Stimulated activated CD8-positive, alpha-beta memory T cell treated with anti-CD3 and anti-CD28 coated beads, Interleukin-7, amount 100 ng/mL, for 4 hours (primary cell): ENCODE measurements around the gene PHF24.
"Not testable (repeated sequence)": the region's sequence is repeated elsewhere in the genome, so short reads cannot be mapped to it uniquely, and the experiment has no call there.

Experiments used
- DNase-seq, 2 donors: peaks; one replicate each; pipeline ENCODE4 v3.0.0-alpha.2; 2020; ENCODE audit warnings: low read depth in 2 of 2

Gene PHF24

DNA sequence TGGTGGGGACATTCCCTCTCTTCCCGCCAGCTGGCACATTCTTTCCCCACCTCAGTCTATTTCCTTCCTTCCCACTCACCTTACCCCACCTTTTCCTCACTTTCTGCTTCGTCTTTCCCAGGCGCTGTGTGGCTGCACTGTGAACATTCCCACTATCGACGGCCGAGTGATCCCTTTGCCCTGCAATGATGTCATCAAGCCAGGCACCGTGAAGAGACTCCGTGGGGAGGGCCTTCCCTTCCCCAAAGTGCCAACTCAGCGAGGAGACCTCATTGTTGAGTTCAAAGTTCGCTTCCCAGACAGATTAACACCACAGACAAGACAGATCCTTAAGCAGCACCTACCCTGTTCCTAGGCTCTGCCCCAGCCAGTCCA is 38.8 kb downstream of the PHF24 start:
- DNase-seq: no peak

DNA sequence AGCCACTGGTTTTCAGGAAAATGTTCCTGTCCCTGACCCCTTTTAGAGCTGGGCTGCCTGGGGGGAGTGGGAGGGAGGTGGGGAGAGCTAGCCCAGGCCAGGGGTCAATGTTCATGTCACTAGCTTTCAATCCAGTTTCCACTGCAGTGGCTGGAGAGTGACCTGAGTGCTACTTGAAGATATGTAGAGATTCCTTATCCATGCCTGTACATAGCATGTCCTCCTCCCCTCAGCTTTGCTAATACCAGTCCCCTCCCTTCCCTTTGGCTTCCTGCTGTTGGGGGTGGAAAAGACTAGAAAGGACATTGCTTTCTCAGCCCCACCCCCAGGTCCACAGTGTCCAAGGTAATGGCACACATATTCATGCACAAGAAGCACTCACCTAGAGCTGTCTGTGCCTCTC is 39.3 kb downstream of the PHF24 start:
- no peak for DNase-seq

GRCh38 chr9:34998266-34998665 is 40.2 kb downstream of the PHF24 start:
- DNase-seq: no peak

DNA sequence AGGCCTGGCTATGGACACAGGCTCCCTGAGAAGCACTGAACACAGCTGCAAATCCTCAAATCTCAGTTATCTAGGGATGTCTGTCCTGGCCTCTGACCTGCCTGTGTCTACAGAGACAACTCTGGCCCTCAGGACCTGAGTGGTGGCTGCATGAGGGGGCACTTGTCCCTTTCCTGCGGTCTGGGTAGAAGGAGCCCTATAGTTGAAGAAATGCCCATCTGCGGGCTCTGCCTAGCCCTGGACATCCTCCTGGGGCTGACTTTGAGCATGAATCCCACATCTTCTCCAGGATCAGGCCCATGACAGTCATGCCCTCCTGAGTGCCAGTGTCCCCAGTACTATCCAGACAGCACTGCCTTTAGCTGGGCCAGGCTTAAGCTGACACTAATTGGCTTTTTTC is 41.5 kb downstream of the PHF24 start:
- no peak for DNase-seq

- no peak for DNase-seq
Observed at GRCh38 chr9:35000535-35001284, 42.6 kb downstream of the PHF24 start.

DNA sequence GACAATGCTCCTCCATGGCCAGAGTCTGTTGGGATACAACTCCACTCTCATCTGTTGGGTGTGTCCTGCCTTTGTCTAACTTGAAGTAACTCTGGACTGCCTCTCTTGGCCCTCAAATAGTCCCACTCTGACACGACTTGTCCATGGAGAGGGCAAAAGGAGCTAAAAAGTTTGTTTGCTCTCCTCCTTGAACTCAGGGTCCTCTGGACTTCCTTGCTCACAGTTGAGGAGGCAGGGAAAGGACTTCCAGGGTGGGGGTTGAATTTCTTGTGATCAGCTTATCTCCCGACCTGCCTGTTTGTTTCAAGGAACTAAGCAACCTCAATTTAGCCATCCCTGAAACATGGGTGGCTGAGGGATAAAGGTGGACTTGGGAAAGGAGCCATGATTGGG is 43.2 kb downstream of the PHF24 start:
- no peak for DNase-seq

GRCh38 chr9:35001803-35002502 is 43.9 kb downstream of the PHF24 start:
- DNase-seq: no peak

- DNase-seq: no peak
Observed at GRCh38 chr9:35002623-35003022, 44.5 kb downstream of the PHF24 start.

DNA sequence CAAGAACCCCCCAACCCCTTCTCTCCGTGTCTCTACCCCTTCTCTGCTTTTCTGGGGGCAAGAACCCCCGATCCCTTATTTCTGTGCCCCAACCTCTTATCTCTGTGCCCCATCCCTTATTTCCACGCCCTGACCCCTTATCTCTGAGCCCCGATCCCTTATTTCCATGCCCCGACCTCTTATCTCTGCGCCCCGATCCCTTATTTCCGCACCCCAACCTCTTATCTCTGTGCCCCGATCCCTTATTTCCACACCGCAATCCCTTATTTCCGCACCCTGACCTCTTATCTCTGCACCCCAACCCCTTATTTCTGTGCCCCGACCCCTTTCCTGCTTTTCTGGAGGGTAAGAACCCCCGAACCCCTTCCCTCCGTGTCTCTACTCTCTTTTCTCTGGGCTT is 46.2 kb downstream of the PHF24 start:
- not testable (repeated sequence) for DNase-seq

GRCh38 chr9:35010351-35010958 is 52.4 kb downstream of the PHF24 start:
- no peak for DNase-seq

DNA sequence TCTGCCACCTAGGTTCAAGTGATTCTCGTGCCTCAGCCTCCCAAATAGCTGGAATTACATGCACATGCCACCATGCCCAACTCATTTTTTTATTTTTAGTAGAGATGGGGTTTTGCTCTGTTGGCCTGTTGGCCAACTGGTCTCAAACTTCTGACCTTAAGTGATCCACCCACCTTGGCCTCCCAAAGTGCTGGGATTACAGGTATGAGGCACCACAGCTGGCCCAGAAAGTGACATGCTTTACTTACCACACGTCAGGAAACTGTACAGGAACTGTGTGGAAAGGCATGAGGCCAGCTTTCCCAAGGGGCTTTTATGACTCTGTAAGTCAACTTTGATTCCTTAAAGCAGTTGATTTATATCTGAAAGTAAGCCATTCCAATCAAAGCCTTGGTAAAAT is 56.4 kb downstream of the PHF24 start:
- DNase-seq: no peak

DNA sequence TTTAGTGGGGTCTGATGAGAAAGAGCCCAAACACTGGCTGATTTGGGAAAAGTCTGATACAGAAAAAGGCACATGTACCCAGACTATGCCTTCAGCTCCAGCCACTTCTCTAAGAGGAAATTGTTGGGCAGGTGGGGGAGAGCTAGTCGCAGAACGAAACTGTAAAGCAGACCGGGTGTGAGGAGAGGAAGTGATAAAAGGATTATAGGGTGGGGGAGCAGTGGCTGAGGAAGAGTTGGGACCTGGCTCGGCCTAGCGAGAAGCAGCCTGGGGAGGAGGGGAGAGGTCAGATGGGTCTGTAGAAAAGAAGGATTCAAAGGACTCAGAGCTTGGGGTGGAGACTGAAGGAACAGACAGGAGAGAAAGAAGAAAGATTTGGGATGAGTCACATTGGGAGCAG is 65.4 kb downstream of the PHF24 start:
- not testable (repeated sequence) for DNase-seq

- DNase-seq: no peak
Observed at GRCh38 chr9:35026671-35027070, 68.6 kb downstream of the PHF24 start.

GRCh38 chr9:35027374-35027773 is 69.3 kb downstream of the PHF24 start:
- no peak for DNase-seq

- DNase-seq: no peak
Observed at GRCh38 chr9:35027860-35028259, 69.8 kb downstream of the PHF24 start.

DNA sequence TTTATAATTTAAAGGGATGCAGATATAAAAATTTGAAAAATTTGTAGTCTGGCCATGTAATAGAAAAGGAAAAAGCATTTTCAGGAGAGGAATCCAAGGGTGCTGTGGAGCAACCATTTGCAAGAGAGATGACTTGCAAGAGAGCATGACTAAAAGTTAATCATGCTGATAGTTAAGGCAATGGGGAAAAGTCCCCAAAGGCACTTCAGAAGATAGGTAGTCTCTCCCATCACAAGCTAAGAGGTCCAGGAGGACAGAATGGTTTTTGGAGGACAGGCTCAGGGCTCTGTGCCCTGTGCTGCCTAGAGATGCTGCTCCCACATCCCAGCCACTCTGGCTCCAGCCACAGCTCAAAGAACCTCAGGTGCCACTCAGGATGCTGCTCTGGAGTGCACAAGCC is 70.3 kb downstream of the PHF24 start:
- DNase-seq: no peak

DNA sequence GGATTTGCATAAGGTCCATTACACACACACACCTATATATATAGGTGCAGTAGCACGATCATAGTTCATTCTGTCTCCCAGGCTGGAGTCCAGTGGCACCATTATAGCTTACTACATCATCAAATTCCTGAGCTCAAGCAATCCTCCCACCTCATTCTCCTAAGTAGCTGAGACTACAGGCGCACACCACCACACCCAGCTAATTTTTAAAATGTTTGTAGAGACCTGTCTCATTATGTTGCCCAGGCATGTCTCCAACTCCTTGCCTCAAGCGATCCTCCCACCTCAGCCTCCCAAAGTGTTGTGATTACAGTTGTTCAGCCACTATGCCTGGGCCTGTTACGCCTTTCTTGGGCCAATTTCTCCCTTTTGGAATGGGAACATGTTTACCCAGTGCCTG is 71.2 kb downstream of the PHF24 start:
- DNase-seq: no peak

GRCh38 chr9:35029852-35030251 is 71.8 kb downstream of the PHF24 start:
- no peak for DNase-seq
